ACC112 (cell line): ENCODE measurements around the gene PDIA6.
A peak's percentile ranks its signal among the peaks of the same experiment; 100 is the strongest.
"Not testable (repeated sequence)": the region's sequence is repeated elsewhere in the genome, so short reads cannot be mapped to it uniquely, and the experiment has no call there.

Experiments used
- H2AFZ ChIP-seq: fragments of 200-600 bp; sonication (generic); one replicate; pipeline ENCODE4 v1.6.0; 2017; ENCODE audit warnings: antibody characterized with exemption, low read length; ENCODE audit not compliant: unreplicated experiment
- H3K27ac ChIP-seq: fragments of 200-600 bp; sonication (generic); 2 replicates; pipeline ENCODE4 v1.5.1; 2014; ENCODE audit warnings: low read depth, mild to moderate bottlenecking, antibody characterized with exemption, low read length, moderate library complexity
- H3K27me3 ChIP-seq: fragments of 200-600 bp; sonication (generic); 2 replicates; pipeline ENCODE4 v1.6.1; 2014; ENCODE audit warnings: mild to moderate bottlenecking, antibody characterized with exemption, low read length, moderate library complexity, mixed read lengths; ENCODE audit not compliant: insufficient read depth
- H3K36me3 ChIP-seq: fragments of 200-600 bp; sonication (generic); 2 replicates; pipeline ENCODE4 v1.6.1; 2016; ENCODE audit warnings: mild to moderate bottlenecking, antibody characterized with exemption, low read length, moderate library complexity, mixed read lengths; ENCODE audit not compliant: insufficient read depth
- H3K4me1 ChIP-seq: fragments of 200-600 bp; sonication (generic); one replicate; pipeline ENCODE4 v1.6.1; 2016; ENCODE audit warnings: low read length, mixed read lengths; ENCODE audit not compliant: insufficient read depth, unreplicated experiment, control insufficient read depth
- H3K4me3 ChIP-seq: fragments of 200-600 bp; sonication (generic); 2 replicates; pipeline ENCODE4 v1.5.1; 2014; ENCODE audit warnings: mild to moderate bottlenecking, low read depth, low read length
- H3K79me2 ChIP-seq: fragments of 200-600 bp; sonication (generic); one replicate; pipeline ENCODE4 v1.6.0; 2016; ENCODE audit warnings: low read length; ENCODE audit not compliant: control insufficient read depth, unreplicated experiment, insufficient read depth

The PDIA6 gene

DNA sequence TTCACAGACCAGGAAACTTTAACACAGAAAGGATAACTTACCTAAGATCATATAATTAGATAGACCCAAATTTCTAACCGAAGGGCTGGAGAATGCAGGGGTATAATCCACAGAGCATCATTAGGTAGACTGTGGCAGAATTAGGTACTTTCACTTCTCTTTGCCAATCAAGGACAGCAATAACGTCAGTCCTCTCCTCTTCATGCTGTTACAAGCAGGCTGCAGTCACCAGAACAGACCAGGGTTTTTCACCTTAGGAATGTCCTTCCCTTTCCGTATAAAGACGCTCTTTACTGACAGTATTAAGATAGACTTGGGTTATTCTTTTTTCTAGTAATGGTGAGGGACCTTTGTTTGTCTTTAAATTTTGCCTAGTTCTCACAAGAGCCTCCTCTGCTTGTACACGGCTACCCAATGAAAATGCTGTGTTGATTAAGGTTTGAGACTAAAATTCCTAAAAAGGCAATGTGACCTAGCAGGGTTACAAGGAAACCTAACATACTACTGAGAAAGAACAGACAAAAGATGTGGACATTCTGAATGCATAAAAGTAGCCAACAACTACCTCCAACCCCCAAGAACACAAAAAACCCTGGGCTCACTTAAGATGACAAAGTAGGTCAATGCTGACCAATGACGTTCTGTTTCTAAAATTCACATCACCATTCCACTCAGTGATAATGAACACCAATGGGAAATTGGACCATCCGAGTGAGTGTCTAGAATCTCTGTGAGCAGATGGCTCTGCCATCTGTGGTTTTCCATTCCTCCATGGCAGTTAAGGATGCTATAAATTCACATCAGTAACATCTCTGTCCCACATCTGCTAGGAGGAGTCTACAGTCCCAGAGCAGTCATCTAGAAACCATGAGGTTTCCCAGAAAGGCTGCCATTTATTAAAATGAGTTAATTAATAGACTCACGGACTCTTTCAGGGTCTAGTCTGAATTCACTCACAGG, 2.1 kb downstream of the PDIA6 start:
- no peak overlapping the region for H2AFZ ChIP-seq
- peak overlapping the region; percentile 83 for H3K4me3 ChIP-seq
- peaks cover 66% of the 10 kb centered on the region for H3K79me2 ChIP-seq
- H3K27ac ChIP-seq = no peak overlapping the region
- H3K4me1 ChIP-seq = peaks cover 16% of the 10 kb centered on the region
- no peaks in the 10 kb centered on the region for H3K36me3 ChIP-seq
- no peaks in the 10 kb centered on the region for H3K27me3 ChIP-seq

DNA sequence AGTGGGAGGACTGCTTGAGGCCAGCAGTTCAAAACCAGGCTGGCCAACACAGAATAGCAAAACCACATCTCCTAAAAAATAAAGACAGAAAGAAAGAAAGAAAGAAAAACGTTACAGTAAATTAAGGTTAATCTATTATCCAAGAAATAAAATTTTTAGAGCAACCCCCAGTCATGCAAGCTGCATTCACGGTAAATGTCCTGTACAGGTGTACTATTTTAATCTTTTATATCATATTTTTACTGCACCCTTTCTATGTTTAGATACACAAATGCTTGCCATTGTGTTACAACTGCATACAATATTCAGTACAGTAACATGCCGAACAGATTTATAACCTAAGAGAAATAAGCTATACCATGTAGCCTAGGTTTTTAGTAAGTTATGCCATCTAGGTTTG, 6.0 kb downstream of the PDIA6 start:
- Histone ChIP-seq H3K4me1 (peaks cover 16% of the 10 kb centered on the region), H3K4me3 (no peak overlapping the region), H3K27me3 (no peaks in the 10 kb centered on the region), H3K79me2 (peaks cover 80% of the 10 kb centered on the region), H3K36me3 (peaks cover 3% of the 10 kb centered on the region), H3K27ac (no peak overlapping the region), H2AFZ (no peak overlapping the region)

- not testable (repeated sequence) for H3K27ac ChIP-seq, H2AFZ ChIP-seq, H3K27me3 ChIP-seq, H3K4me3 ChIP-seq, H3K36me3 ChIP-seq
- Histone ChIP-seq H3K79me2 (peaks cover 80% of the 10 kb centered on the region), H3K4me1 (peaks cover 14% of the 10 kb centered on the region)
Measured at GRCh38 chr2:10805990-10806389, 6.6 kb downstream of the PDIA6 start.

DNA sequence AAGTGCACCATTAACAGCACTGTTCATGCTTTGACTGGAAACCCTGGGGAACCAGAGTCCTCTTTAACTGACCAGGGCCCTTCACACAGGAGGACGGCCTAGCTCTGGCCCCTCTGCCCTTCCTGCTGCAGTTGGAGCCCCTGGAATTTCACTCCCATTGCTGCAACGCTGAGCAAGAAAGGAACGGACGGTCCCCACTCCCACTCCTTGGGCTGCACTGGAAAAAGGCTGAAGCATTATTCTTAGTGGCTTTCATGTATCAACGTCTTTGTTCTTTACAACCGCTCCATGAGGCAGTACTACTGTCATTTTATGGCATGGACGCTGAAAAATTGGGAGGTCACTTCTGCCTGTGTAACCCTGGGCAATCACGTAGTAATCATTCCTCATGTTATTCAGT, 9.9 kb downstream of the PDIA6 start:
- Histone ChIP-seq H3K36me3 (peaks cover 19% of the 10 kb centered on the region), H3K27ac (no peak overlapping the region), H3K27me3 (no peaks in the 10 kb centered on the region), H3K4me3 (no peak overlapping the region), H3K4me1 (no peaks in the 10 kb centered on the region), H2AFZ (no peak overlapping the region), H3K79me2 (peaks cover 69% of the 10 kb centered on the region)

- H2AFZ ChIP-seq = no peak overlapping the region
- no peak overlapping the region for H3K4me3 ChIP-seq
- H3K27ac ChIP-seq = no peak overlapping the region
- H3K36me3 ChIP-seq = peaks cover 32% of the 10 kb centered on the region
- H3K27me3 ChIP-seq = no peaks in the 10 kb centered on the region
- peaks cover 55% of the 10 kb centered on the region for H3K79me2 ChIP-seq
- H3K4me1 ChIP-seq = no peaks in the 10 kb centered on the region
Measured at GRCh38 chr2:10800163-10800562, 12.4 kb downstream of the PDIA6 start.

GRCh38 chr2:10798783-10799182, 13.8 kb downstream of the PDIA6 start:
- H3K36me3 ChIP-seq = peaks cover 35% of the 10 kb centered on the region

GRCh38 chr2:10796703-10797102, 15.9 kb downstream of the PDIA6 start:
- Histone ChIP-seq H3K79me2 (peaks cover 33% of the 10 kb centered on the region), H3K4me1 (no peaks in the 10 kb centered on the region), H3K4me3 (no peak overlapping the region), H3K36me3 (peaks cover 35% of the 10 kb centered on the region), H3K27ac (no peak overlapping the region), H3K27me3 (no peaks in the 10 kb centered on the region), H2AFZ (no peak overlapping the region)

More at GRCh38 chr2:10798783-10799182, 13.8 kb downstream of the PDIA6 start:
- Histone ChIP-seq H3K27ac (no peak overlapping the region), H3K79me2 (peaks cover 51% of the 10 kb centered on the region), H3K4me3 (no peak overlapping the region), H2AFZ (no peak overlapping the region), H3K4me1 (no peaks in the 10 kb centered on the region), H3K27me3 (no peaks in the 10 kb centered on the region)

DNA sequence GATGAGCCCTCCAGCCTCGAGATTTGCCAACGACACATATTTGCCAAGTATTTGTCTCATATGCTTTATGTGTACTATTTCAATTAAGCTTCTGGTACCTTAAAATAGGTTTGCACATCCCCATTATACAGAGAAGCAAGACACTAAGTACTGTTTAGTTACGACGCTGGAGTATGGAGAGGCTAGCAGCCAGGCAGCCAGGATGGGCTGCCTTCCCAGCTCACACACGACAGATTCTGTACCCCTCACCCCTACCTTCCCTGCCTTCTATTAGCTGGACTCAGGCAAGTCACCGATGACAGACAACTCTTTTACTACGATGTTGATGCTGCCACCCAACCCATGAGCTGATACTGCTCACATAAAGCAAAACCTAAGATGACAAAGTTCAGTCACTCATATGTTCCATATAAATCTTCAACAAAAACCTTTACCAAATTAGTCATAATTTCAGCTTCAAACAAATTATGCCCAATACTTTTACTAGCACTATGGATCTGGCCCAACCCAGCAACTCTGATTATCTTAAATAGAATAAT, 17.0 kb downstream of the PDIA6 start:
- no peaks in the 10 kb centered on the region for H3K27me3 ChIP-seq
- H3K4me1 ChIP-seq = no peaks in the 10 kb centered on the region
- no peak overlapping the region for H2AFZ ChIP-seq
- H3K27ac ChIP-seq = no peak overlapping the region
- no peak overlapping the region for H3K4me3 ChIP-seq
- peaks cover 36% of the 10 kb centered on the region for H3K36me3 ChIP-seq
- H3K79me2 ChIP-seq = peaks cover 22% of the 10 kb centered on the region

DNA sequence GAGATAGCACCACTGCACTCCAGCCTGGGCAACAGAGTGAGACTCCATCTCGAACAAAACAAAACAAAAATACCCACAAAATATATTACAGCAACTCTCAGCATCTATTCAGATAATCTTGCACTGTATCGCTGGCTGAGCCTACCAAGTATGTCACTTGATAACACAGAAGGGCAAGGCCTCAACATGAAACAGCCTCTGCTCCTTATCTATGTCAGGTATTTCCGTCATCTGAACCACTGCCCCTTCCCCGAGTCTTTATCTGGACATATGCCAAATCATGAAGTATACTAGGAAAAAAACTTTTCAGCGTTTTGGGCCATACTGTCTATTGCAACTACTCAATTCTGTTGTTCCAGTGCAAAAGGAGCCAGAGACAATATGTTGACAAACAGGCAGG, 17.7 kb downstream of the PDIA6 start:
- peaks cover 37% of the 10 kb centered on the region for H3K36me3 ChIP-seq
- peaks cover 17% of the 10 kb centered on the region for H3K79me2 ChIP-seq
- no peaks in the 10 kb centered on the region for H3K27me3 ChIP-seq
- no peaks in the 10 kb centered on the region for H3K4me1 ChIP-seq
- no peak overlapping the region for H2AFZ ChIP-seq
- no peak overlapping the region for H3K27ac ChIP-seq
- no peak overlapping the region for H3K4me3 ChIP-seq

GRCh38 chr2:10793816-10794215, 18.8 kb downstream of the PDIA6 start:
- Histone ChIP-seq H3K4me1 (no peaks in the 10 kb centered on the region), H3K27ac (no peak overlapping the region), H3K36me3 (peaks cover 37% of the 10 kb centered on the region), H3K27me3 (no peaks in the 10 kb centered on the region), H2AFZ (no peak overlapping the region), H3K79me2 (peaks cover 9% of the 10 kb centered on the region), H3K4me3 (no peak overlapping the region)
